Measurements from ENCODE around the gene GK. TPM values are rescaled to one million over a fixed set of nuclear protein-coding genes. Genes with fewer than 3 reads are reported as not detected.

The GK gene
- total RNA-seq, 1 donor from 2014 or later = 28.2 TPM

DNA sequence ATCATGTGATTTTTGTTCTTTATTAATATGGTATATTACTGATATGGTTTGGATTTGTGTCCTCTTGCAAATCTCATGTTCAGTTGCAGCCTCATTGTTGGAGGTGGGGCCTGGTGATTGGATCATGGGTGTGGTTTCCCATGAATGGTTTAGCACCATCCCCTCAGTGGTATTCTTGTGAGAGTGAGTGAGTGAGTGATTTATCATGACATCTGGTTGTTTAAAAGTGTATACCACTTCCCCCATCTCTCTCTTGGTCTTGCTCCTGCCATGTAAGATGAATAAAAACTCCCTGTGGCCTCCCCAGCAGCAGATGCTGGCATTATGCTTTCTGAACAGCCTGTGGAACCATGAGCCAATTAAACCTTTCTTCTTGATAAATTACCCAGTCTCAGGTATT is 124.4 kb downstream of the GK start:
- H3K4me1 Mint-ChIP-seq (ENCODE audit: unreplicated experiment) = no peaks in the 10 kb centered on the region
- no peak overlapping the region for H3K27ac Mint-ChIP-seq
- no peaks in the 10 kb centered on the region for H3K27me3 Mint-ChIP-seq
- peaks cover 5% of the 10 kb centered on the region for H3K9me3 Mint-ChIP-seq
- no peak overlapping the region for H3K4me3 Mint-ChIP-seq
- TF ChIP-seq, protein P1, sequence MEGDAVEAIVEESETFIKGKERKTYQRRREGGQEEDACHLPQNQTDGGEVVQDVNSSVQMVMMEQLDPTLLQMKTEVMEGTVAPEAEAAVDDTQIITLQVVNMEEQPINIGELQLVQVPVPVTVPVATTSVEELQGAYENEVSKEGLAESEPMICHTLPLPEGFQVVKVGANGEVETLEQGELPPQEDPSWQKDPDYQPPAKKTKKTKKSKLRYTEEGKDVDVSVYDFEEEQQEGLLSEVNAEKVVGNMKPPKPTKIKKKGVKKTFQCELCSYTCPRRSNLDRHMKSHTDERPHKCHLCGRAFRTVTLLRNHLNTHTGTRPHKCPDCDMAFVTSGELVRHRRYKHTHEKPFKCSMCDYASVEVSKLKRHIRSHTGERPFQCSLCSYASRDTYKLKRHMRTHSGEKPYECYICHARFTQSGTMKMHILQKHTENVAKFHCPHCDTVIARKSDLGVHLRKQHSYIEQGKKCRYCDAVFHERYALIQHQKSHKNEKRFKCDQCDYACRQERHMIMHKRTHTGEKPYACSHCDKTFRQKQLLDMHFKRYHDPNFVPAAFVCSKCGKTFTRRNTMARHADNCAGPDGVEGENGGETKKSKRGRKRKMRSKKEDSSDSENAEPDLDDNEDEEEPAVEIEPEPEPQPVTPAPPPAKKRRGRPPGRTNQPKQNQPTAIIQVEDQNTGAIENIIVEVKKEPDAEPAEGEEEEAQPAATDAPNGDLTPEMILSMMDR (conservative IDR thresholded peaks at IDR 0.05) = no peak
- DNase-seq (ENCODE audit: extremely low spot score, unreplicated experiment) = no peak
- no peaks in the 10 kb centered on the region for H3K36me3 Mint-ChIP-seq

DNA sequence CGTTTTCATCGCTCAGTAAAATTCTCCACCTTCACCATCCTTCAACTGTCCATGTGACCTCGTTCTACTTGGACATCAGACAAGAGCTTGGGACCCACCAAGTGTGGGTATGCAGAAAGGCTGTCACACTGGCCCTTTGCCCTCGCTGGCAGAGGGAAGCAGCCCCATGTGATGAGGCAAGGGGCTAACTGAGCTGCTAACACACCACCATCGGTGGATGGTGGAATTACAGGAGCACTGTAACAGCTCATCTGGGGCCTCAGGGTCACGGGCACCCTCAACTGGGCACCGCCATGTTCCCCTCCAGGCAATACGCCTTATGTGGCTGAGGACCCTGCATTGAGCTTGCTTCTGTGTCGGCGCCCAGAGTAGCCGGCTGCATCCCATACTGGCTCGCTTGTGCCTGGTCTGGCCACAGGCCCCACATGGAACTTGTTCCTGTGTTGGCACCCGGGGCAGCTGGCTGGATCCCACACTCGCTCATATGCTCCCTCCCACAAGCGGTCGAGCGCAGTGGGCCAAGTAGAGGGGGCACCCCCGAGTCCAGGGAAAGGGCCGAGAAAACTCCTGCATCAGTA is 126.3 kb downstream of the GK start:
- H3K27ac Mint-ChIP-seq = no peak overlapping the region
- no peak for DNase-seq (ENCODE audit: extremely low spot score, unreplicated experiment)
- H3K9me3 Mint-ChIP-seq = no peaks in the 10 kb centered on the region
- no peaks in the 10 kb centered on the region for H3K27me3 Mint-ChIP-seq
- no peak overlapping the region for H3K4me3 Mint-ChIP-seq
- TF ChIP-seq, protein P1 (conservative IDR thresholded peaks at IDR 0.05) = no peak
- no peaks in the 10 kb centered on the region for H3K4me1 Mint-ChIP-seq (ENCODE audit: unreplicated experiment)
- H3K36me3 Mint-ChIP-seq = no peaks in the 10 kb centered on the region

Other genes with a start within 250 kb of the GK start
- gene TASL, start 75.7 kb upstream of the GK start, total RNA-seq (ENCODE audit: low replicate concordance) = not detected in 2 replicates
- gene TAB3, start 235.8 kb downstream of the GK start, total RNA-seq (ENCODE audit: low replicate concordance) = 26.1 and 48.9 TPM in 2 replicates

Data from type B pancreatic cell (in vitro differentiated cells).